GM19397 (cell line): ENCODE measurements around the gene BRD3.

Experiments
- ATAC-seq: cut with Tn5 transposase; IDR thresholded peaks from one replicate; pipeline ENCODE4 v1.9.1; 2021; ENCODE audit warnings: mild to moderate bottlenecking, moderate library complexity; ENCODE audit not compliant: unreplicated experiment

BRD3 gene

DNA sequence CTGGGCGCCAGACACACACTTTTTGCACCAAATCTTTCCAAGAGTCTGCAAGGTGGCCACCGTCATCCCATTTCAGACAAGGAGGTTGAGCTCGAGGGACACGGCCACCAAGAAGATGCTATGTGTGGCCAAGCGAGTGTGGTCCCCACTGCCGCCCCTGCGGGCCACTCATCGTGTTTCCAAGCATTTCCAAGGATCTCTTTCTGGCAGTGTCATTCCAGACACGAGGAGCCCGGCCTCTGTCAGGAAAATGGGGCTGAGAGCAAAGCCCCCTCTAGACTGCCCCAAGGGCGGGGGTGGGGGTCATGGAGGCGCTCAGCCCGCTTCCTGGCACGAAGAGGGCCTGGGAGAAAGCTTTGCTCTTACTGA lies 86.3 kb downstream of the BRD3 start:
- ATAC-seq, result no peak

DNA sequence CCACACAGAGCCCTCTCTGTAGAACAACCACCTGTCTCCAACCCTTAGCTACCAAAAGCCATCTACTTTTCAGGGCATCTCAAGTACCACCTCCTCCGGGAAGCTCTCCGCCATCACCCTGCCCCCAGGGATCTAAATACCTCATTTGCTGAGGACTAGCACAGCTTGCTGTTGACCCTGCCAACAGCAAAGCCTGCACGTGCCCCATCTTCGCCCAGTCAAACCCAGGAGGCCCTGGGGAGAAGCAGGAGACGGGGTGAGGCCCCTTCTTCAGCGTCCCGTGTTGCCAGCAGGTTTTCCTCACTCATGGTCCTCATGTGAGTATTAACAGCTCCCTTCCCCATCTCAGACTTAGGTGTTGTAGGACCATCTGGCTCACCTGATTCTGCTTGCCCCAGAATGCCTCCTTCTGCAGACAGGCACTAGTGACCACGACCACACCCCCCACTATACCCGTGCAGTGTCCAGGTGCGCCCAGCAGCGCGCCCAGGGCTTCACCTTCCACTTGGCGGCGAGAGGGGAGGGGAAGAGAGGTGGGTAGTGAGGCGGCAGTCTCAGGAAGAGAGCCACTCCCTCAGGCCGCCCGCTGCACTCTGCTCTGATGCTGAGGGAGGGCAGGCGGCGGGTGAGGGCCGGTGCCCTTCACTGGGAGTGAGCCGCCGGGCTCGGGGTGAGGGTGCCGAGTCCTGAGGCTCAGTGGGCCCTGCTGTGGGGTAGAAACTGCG lies 86.8 kb downstream of the BRD3 start:
- no peak for ATAC-seq
